Dedifferentiated amniotic fluid mesenchymal stem cell (primary cell): ENCODE results near the gene VPS33A.
A peak's percentile ranks its signal among the peaks of the same experiment; 100 is the strongest.

Experiments used
- DNase-seq: peaks from one replicate; pipeline ENCODE4 v3.0.0-alpha.2; 2016; ENCODE audit errors: extremely low spot score

VPS33A gene

GRCh38 chr12:122250536-122250935 lies 15.8 kb downstream of the VPS33A start:
- no peak for DNase-seq

- DNase-seq = no peak
Measured at GRCh38 chr12:122250047-122250446, 16.2 kb downstream of the VPS33A start.

- DNase-seq = no peak
Measured at GRCh38 chr12:122245553-122245952, 20.7 kb downstream of the VPS33A start.

GRCh38 chr12:122244565-122245371 lies 21.5 kb downstream of the VPS33A start:
- DNase-seq = no peak

- no peak for DNase-seq
Measured at GRCh38 chr12:122243965-122244364, 22.3 kb downstream of the VPS33A start.

GRCh38 chr12:122238861-122239260 lies 27.4 kb downstream of the VPS33A start:
- DNase-seq = no peak

GRCh38 chr12:122235741-122236140 lies 30.6 kb downstream of the VPS33A start:
- DNase-seq = no peak

- no peak for DNase-seq
Measured at GRCh38 chr12:122232691-122233090, 33.6 kb downstream of the VPS33A start.

GRCh38 chr12:122230798-122231197 lies 35.5 kb downstream of the VPS33A start:
- no peak for DNase-seq

GRCh38 chr12:122228092-122228491 lies 38.2 kb downstream of the VPS33A start:
- DNase-seq = no peak

GRCh38 chr12:122227341-122227740 lies 39.0 kb downstream of the VPS33A start:
- no peak for DNase-seq

GRCh38 chr12:122226366-122227125 lies 39.7 kb downstream of the VPS33A start:
- no peak for DNase-seq

- DNase-seq = peak; percentile 100
Measured at GRCh38 chr12:122225683-122226365, 40.5 kb downstream of the VPS33A start, which contains the start of gene DIABLO. Gene DIABLO (minus strand): TSS chr12:122226052. CDS start chr12:122226014, 38 bp downstream.

GRCh38 chr12:122216445-122216844 lies 49.8 kb downstream of the VPS33A start:
- no peak for DNase-seq

GRCh38 chr12:122215771-122216170 lies 50.5 kb downstream of the VPS33A start:
- no peak for DNase-seq

GRCh38 chr12:122208073-122208820 lies 58.0 kb downstream of the VPS33A start:
- DNase-seq = no peak

GRCh38 chr12:122207391-122207790 lies 58.9 kb downstream of the VPS33A start:
- no peak for DNase-seq

- DNase-seq = no peak
Measured at GRCh38 chr12:122206976-122207375, 59.3 kb downstream of the VPS33A start.

GRCh38 chr12:122206111-122206881 lies 60.0 kb downstream of the VPS33A start:
- no peak for DNase-seq

- DNase-seq = no peak
Measured at GRCh38 chr12:122205053-122205925, 61.0 kb downstream of the VPS33A start.
